BJ (cell line): ENCODE results near the gene ZFP92. TPM values are rescaled to one million over a fixed set of nuclear protein-coding genes. Genes with fewer than 3 reads are reported as not detected.

Experiments
- CTCF ChIA-PET: fragments of 350-600 bp; formaldehyde crosslinking; extraction: SDS; loops from one replicate; lab custom pipeline; 2021; ENCODE audit warnings: antibody characterized with exemption, inconsistent platforms; lab: Yijun Ruan, JAX
- POLR2A ChIA-PET: fragments of 300-600 bp; sonication (Branson Sonifier 250); formaldehyde crosslinking; extraction: SDS; loops from one replicate; lab custom pipeline; 2021; ENCODE audit warnings: antibody characterized with exemption; lab: Charles Lee
- DNase-seq: peaks from one replicate; pipeline ENCODE4 v3.0.0-alpha.2; 2011; ENCODE audit warnings: low read depth
- H3K27me3 ChIP-seq: 2 replicates; pipeline ENCODE4 v1.6.0; 2011; ENCODE audit warnings: low read length; ENCODE audit not compliant: control insufficient read depth, insufficient read depth
- H3K36me3 ChIP-seq: 2 replicates; pipeline ENCODE4 v1.5.1; 2011; ENCODE audit warnings: low read length; ENCODE audit not compliant: control insufficient read depth, insufficient read depth
- H3K4me3 ChIP-seq: 2 replicates; pipeline ENCODE4 v1.5.1; 2011; ENCODE audit warnings: low read depth, mild to moderate bottlenecking, control low read depth, low read length
- CTCF ChIP-seq: IDR thresholded peaks from 2 replicates; pipeline ENCODE4 v1.5.1; 2011; ENCODE audit warnings: low read depth, mild to moderate bottlenecking, control low read depth, inconsistent platforms, low read length, moderate library complexity; ENCODE audit not compliant: insufficient read depth
- polyA plus RNA-seq: library from polyadenylated mRNA; depleted of rRNA; stranded (reverse); fragments of >200 nt; gene quantifications from 2 replicates; pipeline ENCODE4 v1.2.3, GENCODE V29; 2011

The ZFP92 gene
- polyA plus RNA-seq, 1 experiment: 0.36 TPM

GRCh38 chrX:153412746-153413720 is 1.8 kb downstream of the ZFP92 start:
- CTCF ChIA-PET: interaction anchor here (1.0 kb wide), 2 partner anchors 36 to 380 kb away, joined by 3 read pairs; no protein-coding TSS in a partner anchor

GRCh38 chrX:153413731-153414130 is 2.5 kb downstream of the ZFP92 start:
- no peak for DNase-seq
- POLR2A ChIA-PET: no interaction called here
- no peak for TF ChIP-seq CTCF
- Histone ChIP-seq H3K4me3 (no peak overlapping the region), H3K27me3 (no peaks in the 10 kb centered on the region), H3K36me3 (no peaks in the 10 kb centered on the region)
- CTCF ChIA-PET: interaction anchor here (1.0 kb wide), 2 partner anchors 35 to 381 kb away, joined by 3 read pairs; no protein-coding TSS in a partner anchor

More at GRCh38 chrX:153412746-153413720, 1.8 kb downstream of the ZFP92 start:
- no peaks in the 10 kb centered on the region for H3K27me3 ChIP-seq
- POLR2A ChIA-PET: no interaction called here
- no peak overlapping the region for H3K4me3 ChIP-seq
- H3K36me3 ChIP-seq: no peaks in the 10 kb centered on the region
- peak; percentile 17; the same call in 1 of the 2 replicates for TF ChIP-seq CTCF
- DNase-seq: no peak

GRCh38 chrX:153414856-153415510 is 3.7 kb downstream of the ZFP92 start:
- TF ChIP-seq CTCF: no peak
- no peaks in the 10 kb centered on the region for H3K27me3 ChIP-seq
- CTCF ChIA-PET: interaction anchor here (1.4 kb wide), 1 partner anchor 22 kb away, joined by 3 read pairs; no protein-coding TSS in a partner anchor
- H3K36me3 ChIP-seq: no peaks in the 10 kb centered on the region
- DNase-seq: no peak
- POLR2A ChIA-PET: no interaction called here
- no peak overlapping the region for H3K4me3 ChIP-seq

- Histone ChIP-seq H3K4me3 (no peak overlapping the region), H3K27me3 (no peaks in the 10 kb centered on the region), H3K36me3 (no peaks in the 10 kb centered on the region)
- ChIA-PET CTCF (no interaction called here), POLR2A (no interaction called here)
- TF ChIP-seq CTCF: no peak
- DNase-seq: no peak
Measured at GRCh38 chrX:153416781-153417450, 5.6 kb downstream of the ZFP92 start.

- no peak for DNase-seq
- TF ChIP-seq CTCF: no peak
- POLR2A ChIA-PET: no interaction called here
Measured at GRCh38 chrX:153417637-153418036, 6.4 kb downstream of the ZFP92 start.

More at GRCh38 chrX:153417637-153418036, 6.4 kb downstream of the ZFP92 start:
- CTCF ChIA-PET: no interaction called here
- H3K27me3 ChIP-seq: no peaks in the 10 kb centered on the region
- H3K4me3 ChIP-seq: no peak overlapping the region
- no peaks in the 10 kb centered on the region for H3K36me3 ChIP-seq
